PFSK-1 (cell line): ENCODE results near the gene CYP2J2.

Experiments used
- FOXP2 ChIP-seq: optimal IDR thresholded peaks from 2 replicates; pipeline ENCODE3; 2011; ENCODE audit warnings: borderline replicate concordance, control low read depth, inconsistent platforms; ENCODE audit not compliant: insufficient read depth; ENCODE audit errors: extremely low read length, extremely low read depth
- POLR2AphosphoS5 ChIP-seq: IDR thresholded peaks from 2 replicates; pipeline ENCODE4 v1.6.1; 2012; ENCODE audit warnings: low read depth, mild to moderate bottlenecking, control low read depth, low read length, moderate library complexity
- REST ChIP-seq, 2 experiments: IDR thresholded peaks; 2 replicates each; pipeline versions ENCODE4 v1.6.1 to v1.8.0; 2011 to 2012; ENCODE audit warnings: low read depth in 2 of 2, low read length in 2 of 2, control low read depth in 1 of 2, inconsistent platforms in 1 of 2, mild to moderate bottlenecking in 1 of 2, moderate library complexity in 1 of 2; ENCODE audit not compliant: insufficient read depth in 1 of 2
- SIN3A ChIP-seq: IDR thresholded peaks from 2 replicates; pipeline ENCODE4 v1.6.1; 2012; ENCODE audit warnings: mild to moderate bottlenecking, low read length, moderate library complexity, borderline replicate concordance; ENCODE audit not compliant: insufficient read depth
- TAF1 ChIP-seq: IDR thresholded peaks from 2 replicates; pipeline ENCODE4 v1.6.1; 2012; ENCODE audit warnings: low read length, control low read depth, borderline replicate concordance; ENCODE audit not compliant: insufficient read depth

CYP2J2 gene

GRCh38 chr1:59846895-59847282 is 79.7 kb downstream of the CYP2J2 start:
- TF ChIP-seq FOXP2 (no peak), TAF1 (no peak), POLR2AphosphoS5 (no peak)

GRCh38 chr1:59846209-59846894 is 80.2 kb downstream of the CYP2J2 start:
- no peak for TF ChIP-seq TAF1
- TF ChIP-seq POLR2AphosphoS5 = no peak
- no peak for TF ChIP-seq REST (IDR thresholded peaks at IDR 0.05; ENCODE audit: insufficient read depth in 1 of 2, low read depth in 2 of 2, low read length in 2 of 2)
- no peak for TF ChIP-seq SIN3A
- TF ChIP-seq FOXP2 = no peak

GRCh38 chr1:59845091-59845490 is 81.5 kb downstream of the CYP2J2 start:
- no peak for TF ChIP-seq REST (IDR thresholded peaks at IDR 0.05; ENCODE audit: insufficient read depth in 1 of 2, low read depth in 2 of 2, low read length in 2 of 2)
- TF ChIP-seq POLR2AphosphoS5 = no peak
- TF ChIP-seq SIN3A = no peak
